CD4-positive, alpha-beta T cell treated with Interleukin-15 for 1 hour (primary cell): ENCODE measurements around the gene MTHFD2.
"Not testable (repeated sequence)": the region's sequence is repeated elsewhere in the genome, so short reads cannot be mapped to it uniquely, and the experiment has no call there.

Experiments used
- DNase-seq: peaks from one replicate; pipeline ENCODE4 v3.0.0-alpha.2; 2020

MTHFD2 gene

DNA sequence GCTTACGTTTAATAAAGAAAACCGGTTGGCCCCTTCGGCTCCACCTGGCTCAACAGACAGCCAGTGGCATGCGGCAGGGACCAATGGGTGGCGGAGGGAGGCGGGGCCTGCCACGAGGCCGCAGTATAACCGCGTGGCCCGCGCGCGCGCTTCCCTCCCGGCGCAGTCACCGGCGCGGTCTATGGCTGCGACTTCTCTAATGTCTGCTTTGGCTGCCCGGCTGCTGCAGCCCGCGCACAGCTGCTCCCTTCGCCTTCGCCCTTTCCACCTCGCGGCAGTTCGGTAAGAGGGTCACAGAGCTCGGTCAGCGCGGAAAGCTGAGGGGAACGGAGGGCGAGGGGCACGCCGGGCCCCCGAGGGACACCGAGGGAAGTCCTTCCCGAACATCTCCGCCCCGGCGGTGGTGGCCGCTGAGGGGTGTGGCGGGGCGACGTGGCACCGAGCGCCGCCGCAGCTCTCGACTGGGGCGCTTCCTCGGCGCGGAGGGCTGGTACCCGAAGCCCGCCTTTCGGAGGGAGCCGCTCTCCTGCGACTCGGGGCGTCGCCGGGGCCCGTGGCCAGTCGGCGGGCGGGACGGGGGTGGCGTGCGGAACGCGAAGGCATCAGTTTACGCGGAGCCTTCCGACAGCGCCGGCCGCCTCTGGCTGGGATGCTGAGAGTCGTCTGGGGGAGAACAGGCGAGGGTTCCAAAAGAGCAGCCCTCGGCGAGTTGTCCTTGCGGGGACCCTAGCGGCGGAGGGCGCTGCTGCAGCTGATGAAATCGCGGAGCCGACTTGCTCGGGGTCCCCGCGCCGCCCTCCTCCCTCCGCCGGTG, at the start of gene MTHFD2:
Gene MTHFD2 (plus strand): TSS at position 155 of the 814 bp plus-strand sequence. CDS start 27 bp downstream, at position 182.
- peak; percentile 93 for DNase-seq

DNA sequence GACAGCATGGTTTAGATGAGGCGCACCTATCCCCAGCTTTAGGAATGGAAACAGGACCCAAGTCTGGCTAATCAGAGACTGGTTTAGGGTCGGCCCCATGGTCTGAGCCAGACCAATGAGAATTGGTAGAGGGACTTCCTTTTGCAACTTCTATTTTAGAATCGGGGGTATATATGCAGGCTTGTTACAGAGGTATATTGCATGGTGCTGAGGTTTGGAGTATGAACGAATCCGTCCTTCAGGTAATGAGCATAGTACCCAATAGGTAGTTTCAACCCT, 49.2 kb upstream of the MTHFD2 start:
- no peak for DNase-seq

DNA sequence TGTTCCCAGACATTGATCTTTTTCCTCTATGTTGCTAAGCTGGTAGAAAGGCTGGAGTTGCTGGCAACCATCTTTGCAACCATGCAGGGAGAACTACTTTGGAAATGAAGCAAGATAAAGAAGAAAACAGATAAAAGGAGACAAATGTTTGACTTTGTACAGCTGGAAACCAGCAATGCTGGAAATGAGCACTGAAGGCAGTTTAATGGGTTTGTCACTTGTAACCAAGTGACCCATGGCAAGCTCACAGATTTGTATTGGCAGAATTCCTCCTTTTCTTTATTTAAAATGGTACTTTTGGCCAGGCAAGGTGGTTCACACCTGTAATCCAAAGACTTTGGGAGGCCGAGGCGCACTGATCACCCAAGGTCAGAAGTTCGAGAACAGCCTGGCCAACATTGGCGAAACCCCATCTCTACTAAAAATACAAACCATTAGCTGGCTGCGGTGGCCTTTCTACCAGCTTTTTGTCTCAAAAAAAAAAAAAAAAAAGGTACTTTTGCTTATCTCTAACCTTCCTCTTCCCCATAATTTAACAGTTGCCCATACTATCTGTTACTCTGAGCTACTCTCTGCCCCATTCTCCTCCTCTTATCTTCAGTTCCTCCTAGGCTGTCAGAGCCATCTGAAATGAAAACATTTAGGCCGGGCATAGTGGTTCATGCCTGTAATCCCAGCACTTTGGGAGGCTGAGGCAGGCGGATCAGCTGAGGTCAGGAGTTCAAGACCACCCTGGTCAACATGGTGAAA, 48.7 kb upstream of the MTHFD2 start:
- DNase-seq: no peak

DNA sequence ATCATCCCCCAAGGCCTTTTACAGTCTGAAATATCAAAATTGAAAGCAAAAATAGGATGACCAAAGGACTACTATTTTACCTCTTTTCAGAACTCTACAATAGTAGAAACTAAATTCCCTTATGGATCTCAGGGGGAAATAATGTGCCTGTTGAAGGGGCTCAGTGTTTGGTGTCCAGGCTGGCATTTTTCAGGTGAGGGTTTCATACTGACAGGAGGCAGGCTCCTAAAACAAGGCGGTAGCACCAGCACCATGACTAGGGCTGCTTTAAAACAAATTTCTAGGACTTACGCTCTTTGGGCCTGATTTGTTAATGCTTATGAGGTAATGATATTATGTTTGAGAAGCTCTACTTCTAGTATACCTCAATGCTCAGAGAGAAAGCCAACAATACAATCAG, 45.5 kb upstream of the MTHFD2 start:
- no peak for DNase-seq

DNA sequence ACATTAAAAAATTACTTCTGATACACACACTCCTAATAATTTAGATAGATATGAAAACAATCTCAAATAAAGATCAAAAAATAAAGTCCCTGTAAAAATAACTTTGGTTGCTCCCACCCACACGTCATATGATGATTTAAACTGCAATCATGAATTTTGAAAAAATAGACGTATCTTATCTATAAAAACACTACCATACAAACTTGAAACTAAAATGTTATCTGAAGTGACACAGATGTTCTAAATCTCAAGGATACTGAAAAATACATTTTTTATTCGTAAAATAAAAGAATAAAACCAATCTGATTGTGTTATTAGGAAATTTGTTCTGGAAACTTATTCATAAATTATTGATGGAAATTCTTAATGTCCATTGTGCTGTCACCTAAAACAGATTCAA, 42.6 kb upstream of the MTHFD2 start:
- no peak for DNase-seq

DNA sequence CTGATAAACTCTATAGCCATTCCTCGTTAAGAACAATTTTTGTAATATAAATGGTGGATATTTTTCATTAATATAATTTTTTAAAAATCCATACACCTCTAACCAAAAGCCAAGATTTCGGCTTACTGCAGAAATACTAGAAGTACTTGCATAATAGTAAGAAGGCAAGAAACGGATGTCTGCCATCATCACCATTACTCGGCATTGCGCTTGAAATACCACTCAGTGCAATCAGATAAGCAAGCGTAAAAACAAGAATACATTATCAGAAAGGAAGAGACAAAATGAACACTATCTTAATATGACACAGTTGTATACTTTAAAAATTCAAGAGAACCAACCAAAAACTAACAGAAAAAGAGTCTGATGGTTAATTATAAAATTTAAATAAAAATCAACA, 35.5 kb upstream of the MTHFD2 start:
- DNase-seq: no peak

DNA sequence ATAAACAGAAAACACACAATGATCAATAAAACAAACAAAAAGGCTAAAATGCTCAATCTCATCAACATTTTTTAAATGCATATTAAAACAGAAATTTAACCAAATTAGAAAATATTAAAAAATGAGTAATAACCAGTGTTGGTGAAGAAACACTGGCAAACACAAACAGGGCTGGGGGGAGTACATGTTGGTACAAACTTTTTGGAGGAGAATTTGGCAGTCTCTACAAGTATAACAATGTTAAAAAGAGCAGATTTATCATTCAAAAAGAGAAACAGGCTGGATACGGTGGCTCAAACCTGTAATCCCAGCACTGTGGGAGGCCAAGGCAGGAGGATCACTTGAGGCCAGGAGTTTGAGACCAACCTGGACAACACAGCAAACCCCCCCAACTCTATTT, 33.7 kb upstream of the MTHFD2 start:
- no peak for DNase-seq

DNA sequence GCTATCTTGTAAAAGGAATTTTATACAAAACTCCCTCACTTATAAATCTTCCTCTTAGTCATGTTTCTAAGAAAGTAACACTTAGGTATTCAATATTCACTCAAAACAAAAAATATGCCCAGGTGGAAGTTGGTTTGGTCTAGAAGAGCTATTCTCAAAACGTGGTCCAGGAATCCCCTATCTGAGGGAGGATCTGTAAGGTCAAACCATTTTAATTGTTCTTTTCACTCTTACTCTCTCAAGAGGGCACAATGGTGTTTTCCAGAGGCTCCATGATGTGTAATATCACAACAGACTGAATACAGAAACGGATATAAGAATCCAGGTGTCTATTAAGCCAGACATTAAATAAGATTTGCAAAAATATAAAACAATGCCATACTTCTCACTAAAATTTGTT, 29.7 kb upstream of the MTHFD2 start:
- no peak for DNase-seq

DNA sequence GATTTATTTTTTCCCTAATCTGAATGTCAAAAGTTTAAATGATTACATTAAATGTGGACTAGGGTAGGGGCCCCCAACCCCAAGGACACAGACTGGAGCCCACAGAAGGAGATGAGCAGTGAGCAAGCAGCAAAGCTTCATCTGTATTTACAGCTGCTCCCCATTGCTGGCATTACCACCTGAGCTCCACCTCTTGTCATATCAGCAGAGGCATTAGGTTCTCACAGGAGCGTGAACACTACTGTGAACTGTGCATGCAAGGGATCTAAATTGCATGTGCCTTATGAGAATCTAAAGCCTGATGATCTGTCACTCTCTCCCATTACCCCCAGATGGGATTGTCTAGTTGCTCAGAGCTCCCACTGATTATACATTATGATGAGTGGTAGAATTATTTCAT, 23.5 kb upstream of the MTHFD2 start:
- no peak for DNase-seq

DNA sequence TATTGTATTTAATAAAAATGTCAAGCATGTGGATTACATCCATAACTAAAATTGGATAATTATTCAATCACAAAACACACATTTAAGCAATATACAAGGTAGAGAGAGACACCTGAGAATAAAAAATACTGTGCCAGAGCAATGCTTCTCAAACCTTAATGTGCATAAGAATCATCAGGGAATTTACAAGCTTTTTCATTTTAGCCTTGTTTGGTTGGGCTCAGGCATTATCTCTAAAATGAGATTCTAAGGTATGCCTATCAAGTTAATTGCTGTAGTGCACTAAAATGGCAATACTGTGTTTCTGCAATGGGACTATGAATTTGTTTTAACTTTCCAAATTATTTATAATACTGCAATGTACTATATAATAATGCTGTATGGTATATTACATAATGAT, 20.7 kb upstream of the MTHFD2 start:
- no peak for DNase-seq

DNA sequence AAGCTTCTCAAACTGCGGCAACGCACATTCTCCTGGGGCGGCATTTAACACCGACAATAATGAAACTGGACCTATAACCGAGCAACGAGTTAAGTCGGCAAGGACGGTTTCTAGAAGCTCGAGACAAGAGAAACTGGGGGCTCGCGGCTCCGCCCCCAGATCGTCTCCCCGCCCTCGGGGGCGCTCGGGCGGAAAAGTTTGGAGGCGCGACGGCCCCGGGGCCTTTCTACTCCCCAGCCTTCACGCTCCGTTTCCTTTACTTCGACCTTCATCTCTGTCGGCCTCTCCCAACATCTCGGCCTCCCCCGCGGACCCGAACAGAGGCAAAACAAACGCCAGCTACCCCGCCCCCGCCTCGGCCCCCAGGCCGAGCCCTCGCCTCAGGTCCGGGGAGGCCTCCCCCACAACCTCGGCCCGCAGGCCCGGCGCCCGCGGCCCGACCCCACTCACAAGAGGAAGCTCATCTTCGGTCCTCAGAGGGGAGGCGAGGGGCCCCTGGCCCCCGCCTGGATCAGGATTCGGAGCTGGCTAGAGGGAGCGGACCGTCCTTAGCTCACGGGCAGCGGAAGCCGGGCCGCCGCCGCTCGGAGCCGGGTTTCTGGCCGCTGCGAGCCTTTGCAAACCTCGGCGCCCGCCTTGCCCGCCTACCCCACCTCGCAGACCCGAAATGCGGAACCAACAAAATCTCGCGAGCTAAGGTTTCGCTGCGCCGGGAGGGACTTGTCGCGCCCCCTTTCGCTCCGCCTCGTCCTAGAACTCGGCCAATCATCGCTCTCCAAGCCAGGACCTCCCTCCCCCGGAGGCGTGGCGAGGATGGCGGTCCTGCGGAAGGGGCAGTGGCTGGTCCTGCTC, 20.0 kb upstream of the MTHFD2 start, which contains the start of gene MOB1A:
Gene MOB1A (minus strand): TSS at position 669 of the 852 bp plus-strand sequence. CDS start 205 bp downstream, at position 464.
- DNase-seq: peak; percentile 97

DNA sequence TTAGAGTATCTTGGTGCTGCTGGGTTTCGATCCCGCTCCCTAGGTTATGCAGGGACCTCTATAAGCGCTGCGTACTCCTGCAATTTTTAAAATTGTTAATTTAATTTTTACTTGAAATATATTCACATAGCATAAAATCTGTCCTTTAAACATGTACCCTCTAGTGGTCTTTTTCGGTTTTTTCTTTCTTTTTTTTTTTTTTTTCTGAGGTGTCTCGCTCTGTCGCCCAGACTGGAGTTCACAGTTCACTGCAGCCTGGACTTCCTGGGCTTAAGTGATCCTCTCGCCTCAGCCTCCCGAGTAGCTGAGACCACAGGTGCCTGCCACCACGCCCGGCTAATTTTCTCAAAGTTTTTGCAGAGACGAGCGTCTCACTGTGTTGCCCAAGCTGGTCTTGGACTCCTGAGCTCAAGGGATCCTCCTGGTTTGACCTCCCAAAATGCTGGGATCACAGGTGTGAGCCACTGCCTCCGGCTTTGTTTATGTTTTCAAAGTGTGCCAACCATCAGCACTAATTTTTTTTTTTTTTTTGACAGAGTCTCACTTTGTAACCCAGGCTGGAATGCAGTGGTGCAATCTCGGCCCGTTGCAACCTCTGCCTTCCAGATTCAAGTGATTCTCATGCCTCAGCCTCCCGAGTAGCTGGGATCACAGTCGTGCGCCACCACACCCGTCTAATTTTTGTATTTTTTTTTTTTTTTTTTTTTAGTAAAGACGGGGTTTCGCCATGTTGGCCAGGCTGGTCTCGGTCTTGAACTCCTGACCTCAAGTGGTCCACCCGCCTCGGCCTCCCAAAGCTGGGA, 19.2 kb upstream of the MTHFD2 start:
- no peak for DNase-seq

DNA sequence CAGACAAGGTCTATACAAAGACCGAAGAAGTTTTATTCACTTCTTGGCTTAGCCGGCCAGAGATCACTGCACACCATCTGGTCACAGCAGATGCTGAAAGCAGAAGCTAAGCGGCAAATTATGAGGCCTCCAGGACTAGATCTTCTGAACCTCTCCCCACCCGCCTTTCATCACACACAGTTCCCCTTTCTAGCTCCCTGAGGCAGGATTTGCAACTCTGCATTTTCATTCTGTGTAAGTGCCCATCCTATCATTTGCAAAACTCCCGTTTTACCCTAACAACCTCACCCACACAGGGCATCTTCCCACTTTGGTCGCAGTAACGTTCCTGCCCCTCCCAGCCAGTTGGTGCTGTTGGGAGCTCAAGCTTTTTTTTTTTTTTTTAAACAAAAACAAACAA, 16.7 kb upstream of the MTHFD2 start:
- peak; percentile 78 for DNase-seq

DNA sequence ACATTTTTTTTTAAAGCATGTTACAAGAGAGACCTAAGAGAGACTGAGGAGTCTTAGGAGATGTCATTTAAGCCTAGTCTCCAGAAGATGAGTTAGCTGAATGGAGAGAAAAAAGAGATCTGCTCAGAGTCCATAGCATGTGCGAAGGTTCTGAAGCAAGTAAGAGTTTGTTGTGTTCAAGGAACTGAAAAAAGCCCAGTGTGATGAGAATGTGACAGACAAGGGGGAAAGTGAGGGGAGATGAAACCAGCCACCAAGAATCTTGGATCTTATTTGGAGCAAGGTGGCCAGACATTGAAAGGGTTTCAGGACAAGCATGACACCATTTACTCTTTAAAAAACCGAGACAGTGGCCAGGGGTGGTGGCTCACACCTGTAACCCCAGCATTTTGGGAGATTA, 14.5 kb upstream of the MTHFD2 start:
- DNase-seq: no peak

DNA sequence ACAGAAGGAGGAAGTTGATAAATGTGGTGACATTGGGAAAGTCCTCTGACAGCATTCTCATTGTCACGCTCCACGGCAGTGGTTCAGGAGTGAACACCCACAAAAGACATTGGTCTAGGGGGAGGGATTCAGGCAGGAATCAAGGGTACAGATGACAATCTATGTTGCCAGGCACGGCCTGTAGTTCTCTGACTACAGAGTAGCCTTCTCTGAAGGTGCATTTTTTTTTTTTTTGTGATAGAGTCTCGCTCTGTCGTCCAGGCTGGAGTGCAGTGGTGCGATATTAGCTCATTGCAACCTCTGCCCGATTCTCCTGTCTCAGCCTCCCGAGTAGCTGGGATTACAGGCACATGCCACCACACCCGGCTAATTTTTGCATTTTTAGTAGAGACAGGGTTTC, 12.4 kb upstream of the MTHFD2 start:
- peak; percentile 86 for DNase-seq

DNA sequence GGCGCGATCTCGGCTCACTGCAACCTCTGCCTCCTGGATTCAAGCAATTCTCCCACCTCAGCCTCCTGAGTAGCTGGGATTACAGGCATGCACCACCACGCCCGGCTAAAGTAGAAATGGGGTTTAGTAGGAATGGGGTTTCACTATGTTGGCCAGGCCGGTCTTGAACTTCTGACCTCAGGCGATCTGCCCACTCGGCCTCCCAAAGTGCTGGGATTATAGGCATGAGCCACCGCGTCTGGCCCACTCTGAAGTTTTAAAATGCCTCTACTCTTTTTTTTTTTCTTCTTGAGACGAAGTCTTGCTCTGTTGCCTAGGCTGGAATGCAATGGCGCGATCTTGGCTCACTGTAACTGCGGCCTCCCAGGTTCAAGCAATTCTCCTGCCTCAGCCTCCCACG, 11.7 kb upstream of the MTHFD2 start:
- not testable (repeated sequence) for DNase-seq

DNA sequence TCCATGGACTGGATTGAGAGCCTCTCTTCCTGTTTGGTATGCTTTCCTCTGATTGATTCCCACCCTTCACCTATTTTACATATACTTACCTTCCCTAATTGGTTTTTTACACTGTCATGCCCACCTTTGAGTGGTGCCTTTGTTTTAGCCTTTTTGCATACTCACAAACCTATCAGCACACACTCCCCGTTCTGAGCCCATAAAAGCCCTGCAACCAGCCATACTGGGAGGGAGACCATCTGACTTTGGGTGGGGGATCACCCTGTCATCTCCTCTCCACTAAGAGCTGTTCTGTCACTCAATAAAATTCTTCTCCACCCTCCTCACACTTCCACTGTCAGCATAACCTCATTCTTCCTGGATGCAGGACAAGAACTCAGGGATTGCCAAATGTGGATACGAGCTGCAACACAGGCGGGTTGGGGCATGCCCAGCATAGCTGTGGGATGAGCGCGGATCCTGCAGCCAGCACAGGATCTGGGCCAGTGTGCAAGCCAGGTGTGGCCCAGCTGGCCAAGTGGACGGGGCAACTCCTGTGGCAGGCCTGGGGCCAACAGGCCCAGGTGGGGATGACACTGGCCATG, 10.3 kb upstream of the MTHFD2 start:
- no peak for DNase-seq

DNA sequence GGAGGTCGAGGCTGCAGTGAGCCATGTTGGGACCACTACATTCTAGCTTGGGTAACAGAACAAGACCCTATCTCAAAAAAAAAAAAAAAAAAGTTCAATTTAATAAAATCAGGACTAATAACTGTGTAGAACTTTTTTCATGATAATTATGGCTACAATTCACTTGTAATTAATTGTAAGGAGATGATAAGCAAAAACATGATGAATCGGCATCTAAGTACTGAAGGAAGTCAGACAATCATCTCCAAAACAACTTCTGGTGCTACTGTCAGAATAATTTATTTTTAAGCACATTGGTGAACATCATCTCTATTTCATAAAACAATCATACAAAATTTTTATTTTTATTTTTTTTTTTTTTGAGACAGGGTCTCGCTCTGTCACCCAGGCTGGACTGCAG, 9.7 kb upstream of the MTHFD2 start:
- DNase-seq: no peak

DNA sequence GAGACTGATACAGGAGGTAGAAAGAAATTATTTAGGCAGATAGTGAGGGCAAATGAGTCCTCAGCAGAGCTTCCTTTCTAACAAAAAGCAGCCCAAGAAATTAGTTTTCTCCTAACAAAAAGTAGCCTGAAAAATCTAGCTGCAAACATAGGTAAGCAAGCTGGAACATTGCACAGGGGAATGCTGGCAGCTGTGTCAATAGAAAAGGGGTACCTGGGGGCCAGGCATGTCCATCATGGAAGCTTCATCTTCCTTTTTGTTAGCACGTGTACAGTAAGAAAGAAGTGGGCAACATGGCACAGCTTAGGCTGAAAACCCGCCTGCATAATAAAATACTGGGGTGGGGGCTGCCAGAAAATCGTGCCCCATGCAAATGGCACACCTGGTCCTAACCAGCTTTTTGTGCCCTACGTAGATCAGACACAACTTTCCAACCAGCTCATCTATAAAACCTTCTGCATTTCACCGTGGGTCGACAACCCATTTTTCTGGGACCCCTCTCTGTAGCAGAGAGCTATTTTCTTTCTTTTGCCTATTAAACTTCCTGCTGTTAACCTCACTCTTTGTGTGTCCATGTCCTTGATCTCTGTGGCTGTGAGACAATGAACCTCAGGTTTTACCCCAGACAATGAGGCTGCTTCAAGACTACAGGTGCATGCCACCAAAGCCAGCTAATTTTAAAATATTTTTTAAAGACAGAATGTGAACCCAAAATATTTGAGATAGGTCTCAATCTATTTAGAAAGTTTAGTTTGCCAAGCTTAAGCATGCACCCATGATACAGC, 6.6 kb upstream of the MTHFD2 start:
- no peak for DNase-seq

DNA sequence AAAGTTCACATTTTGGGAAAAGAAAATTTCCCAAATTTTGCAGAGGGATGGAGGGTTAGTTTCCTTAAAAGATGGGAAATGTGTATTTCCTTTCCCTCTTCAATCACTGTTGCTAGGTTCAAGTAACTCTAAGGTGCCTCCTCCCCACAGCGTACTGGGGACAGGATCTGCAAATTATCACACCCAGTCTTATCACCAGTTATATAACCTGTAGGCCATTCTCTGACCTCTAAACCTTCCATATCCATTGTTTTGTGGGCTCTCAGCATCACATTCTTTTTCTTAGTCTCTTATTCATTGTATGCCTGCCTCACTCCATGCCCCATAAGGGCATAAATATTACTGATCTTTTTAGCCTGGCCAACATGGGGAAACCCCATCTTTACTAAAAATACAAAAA, 3.6 kb upstream of the MTHFD2 start:
- DNase-seq: no peak

DNA sequence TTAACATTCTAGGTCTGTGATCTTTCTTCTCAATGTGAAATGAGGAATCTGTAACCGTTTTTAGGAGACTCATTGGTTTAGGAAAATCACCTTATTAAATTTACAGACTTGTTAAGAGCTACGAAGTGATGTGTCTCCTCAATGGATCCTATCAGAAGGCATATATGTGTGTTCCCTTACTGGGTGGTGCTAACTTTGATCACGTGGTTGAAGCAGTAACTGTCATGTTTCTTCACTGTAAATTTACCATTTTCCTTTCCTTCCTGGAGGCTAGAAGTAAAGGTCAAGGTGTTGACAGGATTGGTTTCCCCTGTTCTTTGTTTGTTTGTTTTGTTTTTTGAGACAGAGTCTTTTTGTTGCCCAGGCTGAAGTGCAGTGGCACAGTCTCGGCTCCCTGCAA, 1.4 kb upstream of the MTHFD2 start:
- DNase-seq: no peak
